Immature natural killer cell (primary cell): ENCODE measurements around the gene SIX2. TPM values are rescaled to one million over a fixed set of nuclear protein-coding genes. Genes with fewer than 3 reads are reported as not detected.

ENCODE experiments used
- DNase-seq, 3 donors: peaks; one replicate each; pipeline ENCODE4 v3.0.0; 2022; ENCODE audit warnings: mixed read lengths in 1 of 3
- H3K27ac Mint-ChIP-seq, 6 donors: one replicate each; pipeline ENCODE4 v1.8.0; 2020; ENCODE audit warnings: mixed read lengths in 6 of 6, mild to moderate bottlenecking in 5 of 6, inconsistent platforms in 4 of 6, moderate library complexity in 3 of 6
- H3K27me3 Mint-ChIP-seq, 3 donors: one replicate each; pipeline ENCODE4 v1.8.0; 2020 to 2021; ENCODE audit warnings: low read depth in 3 of 3, mild to moderate bottlenecking in 3 of 3, mixed read lengths in 3 of 3, moderate library complexity in 3 of 3, inconsistent platforms in 1 of 3
- H3K36me3 Mint-ChIP-seq, 3 donors: one replicate each; pipeline ENCODE4 v1.8.0; 2020; ENCODE audit warnings: mixed read lengths in 3 of 3, inconsistent platforms in 2 of 3, mild to moderate bottlenecking in 2 of 3
- H3K4me1 Mint-ChIP-seq, 2 donors: one replicate each; pipeline ENCODE4 v1.8.0; 2020; ENCODE audit warnings: inconsistent platforms in 2 of 2, mild to moderate bottlenecking in 2 of 2, mixed read lengths in 2 of 2, moderate library complexity in 1 of 2
- H3K4me3 Mint-ChIP-seq, 5 donors: one replicate each; pipeline ENCODE4 v1.8.0; 2020; ENCODE audit warnings: mild to moderate bottlenecking in 5 of 5, mixed read lengths in 5 of 5, inconsistent platforms in 3 of 5, moderate library complexity in 3 of 5
- H3K9me3 Mint-ChIP-seq, 6 donors: one replicate each; pipeline ENCODE4 v1.8.0; 2020; ENCODE audit warnings: mild to moderate bottlenecking in 6 of 6, mixed read lengths in 6 of 6, inconsistent platforms in 4 of 6, moderate library complexity in 3 of 6
- polyA plus RNA-seq, 3 donors: library from polyadenylated mRNA; unstranded; fragments of 300-500 nt; fragmentation: Illumina TruSeq; gene quantifications; one replicate each; pipeline ENCODE4 v1.2.3, GENCODE V29; 2021

The SIX2 gene
- polyA plus RNA-seq, 3 donors from 2014 or later: not detected

DNA sequence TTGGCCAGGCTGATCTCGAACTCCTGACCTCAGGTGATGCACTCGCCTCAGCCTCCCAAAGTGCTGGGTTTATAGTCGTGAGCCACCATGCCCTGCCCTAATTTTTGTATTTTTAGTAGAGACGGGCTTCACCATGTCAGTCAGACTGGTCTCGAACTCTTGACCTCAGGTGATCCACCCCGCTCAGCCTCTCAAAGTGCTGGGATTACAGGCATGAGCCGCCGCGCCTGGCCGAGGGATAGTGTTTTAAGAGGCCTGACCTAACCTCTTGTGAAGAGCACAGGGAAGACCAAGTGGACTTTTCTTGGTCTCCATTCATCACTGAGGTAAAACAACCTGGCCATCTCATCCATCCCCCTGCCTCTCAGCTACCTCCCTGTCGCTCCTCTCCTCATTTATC is 29.7 kb downstream of the SIX2 start:
- Mint-ChIP-seq H3K4me3 (no peak overlapping the region), H3K9me3 (no peaks in the 10 kb centered on the region), H3K36me3 (no peaks in the 10 kb centered on the region), H3K27ac (no peak overlapping the region), H3K4me1 (peaks cover 0 to 4% of the 10 kb centered on the region in 2 donors), H3K27me3 (peaks cover 9 to 10% (median 9%) of the 10 kb centered on the region in 3 donors)
- DNase-seq: no peak

DNA sequence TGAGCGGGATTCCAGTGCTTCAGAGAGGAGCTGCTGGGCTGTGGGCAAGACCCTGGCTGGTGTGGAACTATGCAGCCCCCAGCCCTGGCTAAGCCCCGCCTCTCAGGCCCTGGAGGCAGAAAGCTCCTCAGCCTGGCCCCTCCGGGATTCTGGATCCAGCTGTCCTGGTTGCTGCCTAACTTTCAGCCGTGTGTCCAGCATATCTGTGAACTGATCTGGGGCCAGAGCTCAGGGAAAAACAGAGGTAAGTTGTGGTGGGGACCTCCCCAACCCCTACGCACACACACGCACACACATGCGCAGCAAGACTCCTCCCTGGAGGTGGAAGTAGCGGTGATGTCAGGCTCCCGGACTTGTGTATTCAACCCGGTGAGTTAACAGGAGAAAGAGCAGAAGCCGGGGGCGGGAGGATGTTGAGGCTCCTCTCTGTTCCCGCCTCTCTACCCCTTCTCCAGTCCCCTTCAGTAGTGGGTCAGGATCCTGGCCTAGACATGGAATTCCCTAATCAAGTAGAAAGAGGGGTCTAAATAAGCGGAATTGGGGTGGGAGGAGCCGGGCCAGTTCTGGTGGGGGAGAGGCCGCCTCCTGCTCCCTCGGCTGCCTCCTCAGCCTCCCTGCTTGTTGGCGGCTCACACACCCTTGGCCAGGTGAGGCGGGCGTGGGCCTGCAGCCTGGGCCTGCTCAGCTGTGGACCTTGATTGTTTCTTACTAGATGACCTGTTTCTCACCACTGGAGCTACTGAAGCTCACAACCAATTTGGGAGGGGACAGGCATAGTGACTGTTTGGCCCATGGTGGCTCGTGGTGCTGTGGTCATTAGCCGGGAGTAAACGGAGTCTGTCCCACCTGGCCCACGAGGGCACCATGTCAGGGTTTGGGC is 33.4 kb downstream of the SIX2 start:
- Mint-ChIP-seq H3K4me3 (no peak overlapping the region), H3K9me3 (no peaks in the 10 kb centered on the region), H3K4me1 (no peaks in the 10 kb centered on the region), H3K27ac (no peak overlapping the region), H3K36me3 (no peaks in the 10 kb centered on the region), H3K27me3 (peaks cover 3 to 14% (median 11%) of the 10 kb centered on the region in 3 donors)
- DNase-seq: no peak

DNA sequence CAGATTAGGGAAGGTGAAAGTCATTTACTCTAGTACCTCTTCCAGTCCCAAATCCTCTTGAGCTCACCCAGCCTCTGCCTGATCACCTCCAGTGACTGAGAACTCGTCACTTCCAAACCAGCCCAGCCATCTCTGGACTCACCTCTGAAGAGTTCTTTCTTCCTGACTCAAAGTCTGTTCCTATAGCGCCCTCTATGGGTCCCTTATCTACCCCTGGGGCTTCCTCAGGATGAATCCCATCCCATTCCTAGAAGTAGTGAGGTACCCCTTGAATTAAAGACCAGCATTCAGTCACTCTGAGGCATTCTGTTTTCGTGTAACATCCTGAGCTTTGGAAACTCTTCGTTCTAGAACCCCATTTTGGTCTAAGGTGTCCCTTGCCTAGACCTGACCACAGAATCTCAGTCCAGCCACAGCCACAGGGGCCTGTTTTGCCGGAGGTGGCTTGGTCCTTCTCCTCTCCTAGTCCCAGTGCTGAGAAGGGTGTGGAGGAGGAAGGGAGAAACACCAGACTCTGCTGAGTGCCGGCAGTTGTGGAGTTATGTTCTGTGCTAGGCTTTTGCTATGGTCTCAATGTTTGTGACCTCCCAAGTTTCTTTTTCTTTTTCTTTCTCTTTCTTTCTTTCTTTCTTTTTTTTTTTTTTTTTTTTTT is 35.1 kb downstream of the SIX2 start:
- DNase-seq: no peak
- no peak overlapping the region for H3K27ac Mint-ChIP-seq
- H3K36me3 Mint-ChIP-seq: no peaks in the 10 kb centered on the region
- H3K27me3 Mint-ChIP-seq: peaks cover 5 to 14% (median 13%) of the 10 kb centered on the region in 3 donors
- H3K4me3 Mint-ChIP-seq: no peak overlapping the region
- no peaks in the 10 kb centered on the region for H3K9me3 Mint-ChIP-seq
- H3K4me1 Mint-ChIP-seq: no peaks in the 10 kb centered on the region

DNA sequence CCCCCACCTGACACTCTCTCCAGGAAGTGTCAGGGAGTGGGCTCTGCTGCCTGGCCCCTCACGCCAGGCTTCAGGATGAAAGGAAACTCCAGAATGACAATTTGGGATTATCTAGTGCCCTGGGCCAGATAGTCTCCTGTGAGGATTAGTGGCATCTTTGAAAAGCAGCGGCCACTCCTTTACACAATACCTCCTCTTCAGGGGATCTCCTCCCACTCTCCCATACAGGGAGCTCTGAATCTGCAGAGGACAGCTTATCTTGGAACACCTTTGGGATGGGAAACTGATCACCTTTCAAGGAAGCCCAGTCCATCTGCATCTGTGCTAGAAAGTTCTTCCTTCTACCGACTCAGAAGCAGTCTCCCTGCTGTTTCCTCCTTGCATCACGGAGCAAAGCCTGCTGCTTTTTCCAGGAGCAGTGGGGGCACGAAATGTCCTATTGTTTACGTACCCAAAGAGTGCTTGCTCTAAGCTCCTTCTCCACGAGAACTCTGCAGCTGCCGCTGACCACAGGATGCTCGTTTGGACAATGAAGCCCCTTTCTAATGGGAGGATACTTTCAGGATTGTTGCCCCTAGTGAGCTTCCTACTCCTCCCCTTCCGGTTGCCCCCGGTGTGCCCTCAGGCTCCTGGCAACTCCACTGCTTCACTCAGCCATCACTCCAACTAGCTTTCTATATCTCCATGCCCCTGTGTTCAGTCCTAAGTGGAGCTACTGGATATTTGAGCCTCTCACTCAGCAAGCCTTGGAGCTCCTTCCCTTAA is 36.3 kb downstream of the SIX2 start:
- H3K9me3 Mint-ChIP-seq: no peaks in the 10 kb centered on the region
- no peaks in the 10 kb centered on the region for H3K4me1 Mint-ChIP-seq
- DNase-seq: no peak
- peaks cover 5 to 14% (median 11%) of the 10 kb centered on the region in 3 donors for H3K27me3 Mint-ChIP-seq
- no peak overlapping the region for H3K27ac Mint-ChIP-seq
- peak overlapping the region in 1 of 5 donors; percentile 15 for H3K4me3 Mint-ChIP-seq
- H3K36me3 Mint-ChIP-seq: no peaks in the 10 kb centered on the region

DNA sequence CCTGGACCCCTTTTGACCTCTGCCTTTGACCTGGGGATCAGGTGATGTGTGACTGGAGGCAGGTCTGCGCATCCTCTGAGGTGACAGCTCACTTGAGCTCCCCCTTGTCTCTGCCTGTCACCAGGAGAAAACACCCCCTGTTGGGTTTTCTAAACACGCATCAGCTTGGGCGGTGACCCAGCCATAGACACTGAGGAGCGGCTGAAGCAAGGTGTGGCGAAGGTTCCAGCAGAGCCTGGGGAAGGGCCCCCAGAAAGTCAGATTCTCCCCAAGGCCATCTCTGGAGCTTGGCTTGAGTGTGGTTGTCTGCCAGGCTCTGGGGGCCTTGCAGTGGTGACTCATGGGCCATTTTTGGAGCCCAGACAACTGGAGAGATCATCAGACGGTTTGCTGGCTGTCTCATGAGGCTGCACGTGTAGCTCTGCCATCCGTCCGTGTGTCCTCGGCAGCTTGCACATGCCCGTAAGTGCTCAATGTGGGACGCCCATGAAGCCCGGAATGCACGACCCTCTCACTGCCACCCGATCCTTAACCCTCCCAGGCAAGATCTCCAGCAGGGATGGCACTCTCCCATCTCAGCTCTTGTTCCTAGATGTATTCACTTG is 38.3 kb downstream of the SIX2 start:
- Mint-ChIP-seq H3K27me3 (peaks cover 5 to 7% (median 7%) of the 10 kb centered on the region in 3 donors), H3K27ac (no peak overlapping the region), H3K36me3 (no peaks in the 10 kb centered on the region), H3K4me1 (no peaks in the 10 kb centered on the region), H3K4me3 (no peak overlapping the region), H3K9me3 (no peaks in the 10 kb centered on the region)
- DNase-seq: no peak

DNA sequence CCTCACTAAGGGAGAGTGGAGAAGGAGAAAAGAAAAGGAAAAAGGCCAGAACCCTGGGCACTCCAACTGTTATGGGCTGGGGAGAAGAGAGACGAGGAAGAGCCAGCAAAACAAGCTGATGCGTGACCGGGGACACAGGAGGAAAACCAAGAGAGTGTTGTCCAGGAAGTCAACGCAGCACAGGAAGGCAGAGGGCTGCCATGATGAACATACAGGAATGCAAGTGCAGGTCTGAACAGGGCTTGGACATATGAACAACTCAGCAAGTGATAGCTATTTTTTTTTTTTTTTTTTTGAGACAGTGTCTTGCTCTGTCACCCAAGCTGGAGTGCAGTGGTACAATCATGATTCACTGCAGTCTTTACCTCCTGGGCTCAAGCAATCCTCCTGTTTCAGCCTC is 39.3 kb downstream of the SIX2 start:
- H3K9me3 Mint-ChIP-seq: no peaks in the 10 kb centered on the region
- H3K4me3 Mint-ChIP-seq: no peak overlapping the region
- peak overlapping the region in 1 of 6 donors; percentile 35 for H3K27ac Mint-ChIP-seq
- peaks cover 7 to 10% (median 9%) of the 10 kb centered on the region in 3 donors for H3K27me3 Mint-ChIP-seq
- DNase-seq: no peak
- no peaks in the 10 kb centered on the region for H3K36me3 Mint-ChIP-seq
- no peaks in the 10 kb centered on the region for H3K4me1 Mint-ChIP-seq

DNA sequence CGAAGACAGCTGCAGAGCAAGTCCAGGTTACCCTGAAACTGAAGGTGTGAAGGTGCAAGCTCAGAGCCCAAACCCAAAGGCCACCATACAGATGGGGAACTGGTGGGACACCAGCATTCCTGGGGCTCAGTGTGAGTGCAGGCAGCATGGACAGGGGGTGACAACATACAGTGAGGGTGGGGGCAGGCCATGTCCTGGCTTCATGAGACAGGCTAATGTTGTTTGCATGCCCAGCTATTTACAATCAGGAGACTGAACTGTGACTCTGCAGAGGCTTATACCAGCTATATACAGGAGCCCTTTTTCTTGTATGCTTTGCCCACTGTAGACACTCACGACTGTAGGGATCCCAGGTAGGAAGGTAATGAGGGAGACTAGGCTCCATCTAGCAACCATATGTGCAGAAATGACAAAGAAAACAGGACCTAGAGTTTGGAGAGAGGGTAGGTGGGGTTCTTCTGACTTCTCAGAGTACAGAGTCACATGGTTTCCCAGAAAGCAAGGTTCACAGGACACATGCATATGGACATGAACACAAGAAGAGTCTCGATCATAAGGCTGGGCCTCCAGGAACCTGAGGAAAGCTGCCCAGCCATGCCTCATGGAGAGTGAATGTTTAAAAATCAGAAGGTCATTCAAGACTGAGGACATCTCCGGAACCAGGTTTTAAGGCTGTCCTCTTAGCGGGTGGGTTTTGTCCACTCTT is 41.4 kb downstream of the SIX2 start:
- Mint-ChIP-seq H3K27ac (no peak overlapping the region), H3K9me3 (no peaks in the 10 kb centered on the region), H3K4me3 (no peak overlapping the region), H3K36me3 (no peaks in the 10 kb centered on the region), H3K27me3 (peaks cover 5 to 14% (median 13%) of the 10 kb centered on the region in 3 donors), H3K4me1 (no peaks in the 10 kb centered on the region)
- DNase-seq: no peak

DNA sequence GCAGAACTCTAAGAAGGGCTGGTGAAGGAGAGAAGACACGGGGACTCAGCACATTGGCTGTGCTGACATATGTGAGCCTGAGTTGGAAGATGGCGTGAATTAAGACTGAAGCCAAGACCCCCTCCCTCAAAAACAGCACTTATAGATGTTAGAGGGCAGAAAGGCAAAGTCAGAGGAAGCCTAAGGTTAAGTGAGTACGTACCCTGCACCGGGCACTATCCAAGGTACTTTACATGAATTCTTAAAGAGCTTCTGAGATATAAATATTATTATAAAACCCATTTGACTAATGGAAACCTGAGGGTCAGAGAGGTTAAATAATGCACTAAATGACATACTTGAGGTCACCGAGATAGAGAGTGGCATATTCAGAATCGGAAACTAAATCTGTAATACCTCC is 42.2 kb downstream of the SIX2 start:
- no peak for DNase-seq
- no peak overlapping the region for H3K4me3 Mint-ChIP-seq
- peaks cover 1 to 16% (median 15%) of the 10 kb centered on the region in 3 donors for H3K27me3 Mint-ChIP-seq
- H3K9me3 Mint-ChIP-seq: no peaks in the 10 kb centered on the region
- no peak overlapping the region for H3K27ac Mint-ChIP-seq
- no peaks in the 10 kb centered on the region for H3K36me3 Mint-ChIP-seq
- no peaks in the 10 kb centered on the region for H3K4me1 Mint-ChIP-seq

DNA sequence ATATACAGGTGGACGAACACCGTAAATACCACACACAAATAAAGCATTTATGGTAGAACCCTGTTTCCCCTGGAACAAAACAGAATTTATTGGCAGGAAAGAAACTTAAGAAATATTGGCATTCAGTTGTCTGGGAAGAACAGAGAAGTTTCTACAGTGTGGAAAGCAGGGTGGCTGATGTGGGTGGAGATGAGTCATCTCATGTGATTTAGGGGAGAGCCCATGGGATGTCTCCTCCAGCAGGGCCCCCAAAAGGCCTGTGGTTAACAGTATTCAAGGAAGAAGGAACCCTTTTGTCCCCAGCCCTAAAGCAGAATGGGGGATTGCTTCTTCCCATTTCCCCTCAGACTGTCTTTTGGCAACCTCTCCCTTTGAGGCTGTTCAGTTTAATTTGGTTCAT is 43.6 kb downstream of the SIX2 start:
- Mint-ChIP-seq H3K27me3 (peaks cover 2 to 15% (median 14%) of the 10 kb centered on the region in 3 donors), H3K27ac (no peak overlapping the region), H3K36me3 (no peaks in the 10 kb centered on the region), H3K9me3 (no peaks in the 10 kb centered on the region), H3K4me3 (no peak overlapping the region), H3K4me1 (no peaks in the 10 kb centered on the region)
- DNase-seq: no peak

DNA sequence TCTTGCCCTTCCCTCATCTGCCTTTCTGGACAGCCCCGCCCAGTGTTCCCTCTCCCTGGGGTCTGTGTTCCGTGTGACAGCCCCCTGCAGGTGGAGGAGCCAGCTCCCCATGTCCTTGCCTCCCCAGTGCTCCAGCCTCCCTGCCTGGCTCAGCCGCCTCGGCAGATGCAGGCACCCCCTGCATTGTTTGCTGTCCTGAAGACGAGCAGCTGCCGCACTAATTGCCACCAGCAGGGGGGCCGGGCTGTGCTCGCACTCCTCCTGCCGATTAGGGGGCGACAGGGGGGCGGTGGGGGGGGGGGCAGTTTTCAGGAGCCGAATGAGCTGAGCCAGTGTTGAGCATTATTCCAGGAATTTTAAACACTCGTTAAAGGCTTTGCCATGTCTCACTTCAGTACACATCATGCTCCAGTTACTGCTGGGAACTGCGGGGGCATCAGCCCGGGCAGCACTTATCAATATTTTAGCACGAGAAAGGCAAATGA is 44.5 kb downstream of the SIX2 start:
- no peaks in the 10 kb centered on the region for H3K9me3 Mint-ChIP-seq
- DNase-seq: no peak
- H3K4me3 Mint-ChIP-seq: no peak overlapping the region
- peaks cover 2 to 14% (median 14%) of the 10 kb centered on the region in 3 donors for H3K27me3 Mint-ChIP-seq
- H3K36me3 Mint-ChIP-seq: no peaks in the 10 kb centered on the region
- H3K4me1 Mint-ChIP-seq: no peaks in the 10 kb centered on the region
- no peak overlapping the region for H3K27ac Mint-ChIP-seq

DNA sequence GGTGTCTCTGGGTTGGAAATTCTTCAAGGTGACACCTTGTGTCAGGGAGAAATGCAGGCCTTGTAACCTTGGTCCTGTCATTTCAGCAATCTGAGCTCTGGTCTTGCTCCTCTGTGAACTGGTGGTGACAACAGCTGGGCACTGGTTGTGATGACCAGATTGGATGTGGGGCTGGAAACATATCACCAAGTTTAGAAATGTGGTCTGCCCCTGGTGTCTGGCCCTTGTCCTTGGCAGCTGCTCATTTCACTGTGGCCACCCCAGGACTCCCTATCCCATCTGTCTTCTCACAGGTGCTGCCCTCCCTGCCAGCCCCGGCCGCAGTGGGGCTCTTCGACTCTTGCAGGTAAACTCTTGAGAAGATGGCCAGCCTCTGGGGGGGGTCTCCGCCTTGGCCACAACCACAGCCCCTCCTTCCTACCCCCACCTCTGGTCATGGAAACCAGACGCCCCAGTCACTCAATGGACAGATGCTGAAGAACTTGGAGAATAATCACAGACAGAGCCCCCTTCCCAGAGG is 47.0 kb downstream of the SIX2 start:
- H3K4me3 Mint-ChIP-seq: no peak overlapping the region
- H3K27me3 Mint-ChIP-seq: peaks cover 2 to 14% (median 10%) of the 10 kb centered on the region in 3 donors
- no peaks in the 10 kb centered on the region for H3K9me3 Mint-ChIP-seq

DNA sequence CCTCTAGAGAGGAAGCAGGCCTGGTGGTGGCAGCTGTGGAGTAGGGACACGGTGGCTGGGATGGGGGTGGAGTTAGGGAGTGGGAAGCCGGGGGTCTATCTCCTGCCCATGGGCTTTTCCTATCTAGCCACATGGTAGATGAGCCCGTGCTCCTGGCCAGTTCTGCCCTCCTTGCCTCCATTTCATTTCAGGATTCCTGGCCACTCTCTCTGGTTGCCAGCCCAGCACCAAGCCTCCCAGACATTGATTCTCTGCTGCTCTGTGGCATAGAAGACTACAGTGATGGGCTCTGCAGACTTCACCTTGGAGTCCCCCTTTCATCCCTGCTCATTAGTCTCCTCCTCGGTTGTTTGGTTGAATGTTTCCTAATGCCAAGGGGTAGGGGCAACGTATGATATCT is 48.4 kb downstream of the SIX2 start:
- Mint-ChIP-seq H3K4me1 (no peaks in the 10 kb centered on the region), H3K27ac (no peak overlapping the region), H3K36me3 (no peaks in the 10 kb centered on the region), H3K9me3 (no peaks in the 10 kb centered on the region), H3K4me3 (no peak overlapping the region), H3K27me3 (peaks cover 2 to 22% (median 9%) of the 10 kb centered on the region in 3 donors)
- no peak for DNase-seq

More for the DNA sequence above, 47.0 kb downstream of the SIX2 start:
- no peaks in the 10 kb centered on the region for H3K36me3 Mint-ChIP-seq
- DNase-seq: no peak
- H3K27ac Mint-ChIP-seq: no peak overlapping the region
- no peaks in the 10 kb centered on the region for H3K4me1 Mint-ChIP-seq

DNA sequence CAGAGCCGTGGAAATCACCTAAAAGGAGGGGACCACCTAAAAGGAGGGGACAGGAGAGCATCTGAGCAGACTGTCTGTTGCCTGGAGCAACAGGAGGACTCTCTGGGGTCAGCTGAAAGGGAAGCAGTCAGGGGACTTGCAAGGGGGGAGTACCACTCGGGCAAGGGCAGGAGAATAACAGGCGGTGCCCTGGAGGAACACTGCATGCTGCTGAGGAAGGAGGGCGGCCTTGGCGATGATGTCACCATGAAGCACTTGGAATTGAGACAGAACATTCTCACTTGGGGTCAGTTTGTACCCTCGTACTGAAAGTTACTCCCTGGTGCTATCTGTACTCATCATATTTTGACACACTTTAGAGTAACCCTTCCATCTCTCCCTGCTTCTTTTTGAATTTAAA is 49.4 kb downstream of the SIX2 start:
- H3K36me3 Mint-ChIP-seq: no peaks in the 10 kb centered on the region
- no peak for DNase-seq
- peaks cover 0 to 4% of the 10 kb centered on the region in 2 donors for H3K4me1 Mint-ChIP-seq
- H3K4me3 Mint-ChIP-seq: no peak overlapping the region
- H3K9me3 Mint-ChIP-seq: no peaks in the 10 kb centered on the region
- peaks cover 2 to 26% (median 6%) of the 10 kb centered on the region in 3 donors for H3K27me3 Mint-ChIP-seq
- H3K27ac Mint-ChIP-seq: no peak overlapping the region
